ENCODE measurements around the gene TPPP3. TPM values are rescaled to one million over a fixed set of nuclear protein-coding genes. Genes with fewer than 3 reads are reported as not detected.

Gene TPPP3
- total RNA-seq, 4 donors from 2014 or later: 3.0 to 26.2 (median 8.2) TPM

DNA sequence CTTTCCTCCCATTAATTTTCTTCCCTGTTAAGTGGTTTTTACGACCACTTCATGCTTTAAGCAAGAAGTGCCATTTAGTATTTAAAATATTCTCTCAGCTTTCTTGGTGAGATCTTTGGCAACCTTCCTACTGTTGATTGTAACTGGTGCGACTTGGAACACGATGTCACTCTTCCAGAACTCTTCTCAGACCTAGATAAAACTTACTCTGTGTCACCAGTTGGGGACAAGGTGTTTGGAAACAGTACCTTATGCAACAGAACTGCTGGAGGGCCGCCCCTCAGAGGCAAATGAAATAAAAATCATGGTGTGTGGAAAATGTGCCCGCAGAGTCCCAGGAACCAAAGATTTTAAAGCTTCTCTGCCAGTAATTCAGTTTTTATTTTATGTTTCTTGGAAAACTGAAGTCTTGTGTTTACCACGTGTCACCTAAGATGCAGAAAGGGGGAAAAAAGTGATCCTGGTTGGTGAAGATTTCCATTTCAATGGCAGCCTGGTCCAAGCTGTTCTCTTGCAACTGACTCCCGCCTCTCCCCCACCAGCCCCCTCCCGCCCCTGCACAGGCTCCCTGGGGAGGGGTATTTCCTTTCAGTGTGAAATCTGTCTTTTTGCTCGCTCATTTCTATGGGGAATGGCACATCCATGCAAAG, 30.4 kb upstream of the TPPP3 start:
- WGBS, 2 donors: 54 to 60% methylated on average over 9 of the region's 9 CpGs
- H3K36me3 ChIP-seq: no peaks in the 10 kb centered on the region
- peaks cover 0 to 30% (median 0%) of the 10 kb centered on the region in 4 donors for H3K27me3 ChIP-seq
- TF ChIP-seq, protein P1, sequence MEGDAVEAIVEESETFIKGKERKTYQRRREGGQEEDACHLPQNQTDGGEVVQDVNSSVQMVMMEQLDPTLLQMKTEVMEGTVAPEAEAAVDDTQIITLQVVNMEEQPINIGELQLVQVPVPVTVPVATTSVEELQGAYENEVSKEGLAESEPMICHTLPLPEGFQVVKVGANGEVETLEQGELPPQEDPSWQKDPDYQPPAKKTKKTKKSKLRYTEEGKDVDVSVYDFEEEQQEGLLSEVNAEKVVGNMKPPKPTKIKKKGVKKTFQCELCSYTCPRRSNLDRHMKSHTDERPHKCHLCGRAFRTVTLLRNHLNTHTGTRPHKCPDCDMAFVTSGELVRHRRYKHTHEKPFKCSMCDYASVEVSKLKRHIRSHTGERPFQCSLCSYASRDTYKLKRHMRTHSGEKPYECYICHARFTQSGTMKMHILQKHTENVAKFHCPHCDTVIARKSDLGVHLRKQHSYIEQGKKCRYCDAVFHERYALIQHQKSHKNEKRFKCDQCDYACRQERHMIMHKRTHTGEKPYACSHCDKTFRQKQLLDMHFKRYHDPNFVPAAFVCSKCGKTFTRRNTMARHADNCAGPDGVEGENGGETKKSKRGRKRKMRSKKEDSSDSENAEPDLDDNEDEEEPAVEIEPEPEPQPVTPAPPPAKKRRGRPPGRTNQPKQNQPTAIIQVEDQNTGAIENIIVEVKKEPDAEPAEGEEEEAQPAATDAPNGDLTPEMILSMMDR (IDR thresholded peaks at IDR 0.05): no peak
- no peaks in the 10 kb centered on the region for H3K9me3 ChIP-seq
- no peak for DNase-seq
- no peak overlapping the region for H3K4me3 ChIP-seq
- H3K4me1 ChIP-seq: peaks cover 0 to 13% (median 6%) of the 10 kb centered on the region in 3 donors
- intact Hi-C loops (cut with DNase I): loop anchor here (5.0 kb wide), 1 partner anchor 39 kb away; no protein-coding TSS in a partner anchor
- no peak overlapping the region for H3K27ac ChIP-seq

GRCh38 chr16:67423015-67423414, 29.7 kb upstream of the TPPP3 start:
- no peak for DNase-seq

DNA sequence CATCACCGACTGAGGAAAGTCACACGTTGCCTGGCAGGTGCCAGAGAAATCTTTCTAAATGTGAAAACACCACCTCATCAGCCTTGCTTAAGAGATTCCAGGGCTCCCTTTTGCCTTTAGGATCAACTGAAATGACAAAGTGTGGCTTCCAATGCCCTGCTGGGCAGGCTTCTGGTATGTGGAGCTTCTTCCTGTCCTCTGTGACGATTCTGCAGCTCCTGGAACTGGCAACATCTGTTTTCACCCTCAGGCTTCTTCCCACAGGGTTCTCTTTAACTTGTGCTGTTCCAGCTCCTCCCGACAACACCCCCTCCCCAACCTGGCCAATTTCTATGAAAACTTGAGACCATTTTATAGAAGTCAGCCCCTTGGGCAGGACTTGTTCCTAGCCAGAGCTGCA, 27.7 kb upstream of the TPPP3 start:
- TF ChIP-seq, protein P1 (IDR thresholded peaks at IDR 0.05): no peak
- TF ChIP-seq POLR2A (IDR thresholded peaks at IDR 0.05): no peak
- Histone ChIP-seq H3K4me3 (no peak overlapping the region), H3K27ac (no peak overlapping the region), H3K27me3 (peaks cover 0 to 11% (median 0%) of the 10 kb centered on the region in 4 donors), H3K36me3 (no peaks in the 10 kb centered on the region), H3K9me3 (no peaks in the 10 kb centered on the region), H3K4me1 (peaks cover 0 to 12% (median 0%) of the 10 kb centered on the region in 3 donors)
- 78 to 94% methylated on average over 3 to 4 of the region's 4 CpGs for WGBS, 2 donors
- DNase-seq: no peak
- intact Hi-C loops (cut with DNase I): loop anchor here (5.0 kb wide), 1 partner anchor 41 kb away; no protein-coding TSS in a partner anchor

More at GRCh38 chr16:67423015-67423414, 29.7 kb upstream of the TPPP3 start:
- Histone ChIP-seq H3K9me3 (no peaks in the 10 kb centered on the region), H3K4me3 (no peak overlapping the region), H3K4me1 (peaks cover 0 to 6% (median 0%) of the 10 kb centered on the region in 3 donors), H3K36me3 (no peaks in the 10 kb centered on the region), H3K27ac (no peak overlapping the region), H3K27me3 (peaks cover 0 to 23% (median 0%) of the 10 kb centered on the region in 4 donors)
- intact Hi-C loops (cut with DNase I): loop anchor here (5.0 kb wide), 1 partner anchor 39 kb away; no protein-coding TSS in a partner anchor
- 78 to 92% methylated on average over 5 of the region's 5 CpGs for WGBS, 2 donors
- TF ChIP-seq, protein P1 (IDR thresholded peaks at IDR 0.05): no peak
- no peak for TF ChIP-seq POLR2A (IDR thresholded peaks at IDR 0.05)

GRCh38 chr16:67419931-67420330, 26.6 kb upstream of the TPPP3 start:
- Histone ChIP-seq H3K36me3 (no peaks in the 10 kb centered on the region), H3K4me1 (peaks cover 0 to 23% (median 10%) of the 10 kb centered on the region in 3 donors), H3K4me3 (no peak overlapping the region), H3K27ac (no peak overlapping the region), H3K9me3 (no peaks in the 10 kb centered on the region), H3K27me3 (peaks cover 0 to 6% (median 0%) of the 10 kb centered on the region in 4 donors)
- WGBS, 2 donors: 54 to 75% methylated on average over 3 of the region's 3 CpGs
- intact Hi-C loops (cut with DNase I): loop anchor here (5.0 to 10.0 kb wide), 3 partner anchors 42 to 135 kb away; no protein-coding TSS in a partner anchor
- no peak for DNase-seq
- no peak for TF ChIP-seq POLR2A (IDR thresholded peaks at IDR 0.05)
- TF ChIP-seq, protein P1 (IDR thresholded peaks at IDR 0.05): no peak

GRCh38 chr16:67419502-67419901, 26.2 kb upstream of the TPPP3 start:
- H3K27me3 ChIP-seq: peaks cover 0 to 2% (median 0%) of the 10 kb centered on the region in 4 donors
- no peak for DNase-seq
- WGBS, 2 donors: 84 to 86% methylated on average over 3 of the region's 3 CpGs
- no peaks in the 10 kb centered on the region for H3K36me3 ChIP-seq
- H3K9me3 ChIP-seq: no peaks in the 10 kb centered on the region
- H3K4me1 ChIP-seq: peaks cover 0 to 27% (median 11%) of the 10 kb centered on the region in 3 donors
- H3K27ac ChIP-seq: no peak overlapping the region
- intact Hi-C loops (cut with DNase I): loop anchor here (5.0 to 10.0 kb wide), 2 partner anchors 47 to 135 kb away; no protein-coding TSS in a partner anchor
- H3K4me3 ChIP-seq: no peak overlapping the region
- TF ChIP-seq, protein P1 (IDR thresholded peaks at IDR 0.05): no peak
- no peak for TF ChIP-seq POLR2A (IDR thresholded peaks at IDR 0.05)

All from esophagus squamous epithelium (tissue), 5 donors.